GM21723 (cell line): ENCODE data around the gene SLC35F6.
"Not testable (repeated sequence)": the region's sequence is repeated elsewhere in the genome, so short reads cannot be mapped to it uniquely, and the experiment has no call there.

Experiments
- ATAC-seq: cut with Tn5 transposase; IDR thresholded peaks from one replicate; pipeline ENCODE4 v1.9.1; 2021; ENCODE audit warnings: mild to moderate bottlenecking, moderate library complexity; ENCODE audit not compliant: unreplicated experiment

Gene SLC35F6

GRCh38 chr2:26814072-26814765 lies 50.1 kb downstream of the SLC35F6 start:
- ATAC-seq, result not testable (repeated sequence)

- ATAC-seq, result no peak
Observed at GRCh38 chr2:26816893-26817292, 52.8 kb downstream of the SLC35F6 start.

- ATAC-seq, result no peak
Observed at GRCh38 chr2:26818255-26818654, 54.2 kb downstream of the SLC35F6 start.

- ATAC-seq, result no peak
Observed at GRCh38 chr2:26818972-26819371, 54.9 kb downstream of the SLC35F6 start.

- no peak for ATAC-seq
Observed at GRCh38 chr2:26820932-26821331, 56.8 kb downstream of the SLC35F6 start.

GRCh38 chr2:26822877-26823276 lies 58.8 kb downstream of the SLC35F6 start:
- ATAC-seq, result no peak
